CD4-positive, CD25-positive, alpha-beta regulatory T cell (primary cell): ENCODE results near the gene KCP. TPM values are rescaled to one million over a fixed set of nuclear protein-coding genes. Genes with fewer than 3 reads are reported as not detected.
"Not testable (repeated sequence)": the region's sequence is repeated elsewhere in the genome, so short reads cannot be mapped to it uniquely, and the experiment has no call there.

Source experiments
- ATAC-seq, 2 donors: fragments of 150-1000 bp; cut with Tn5 transposase; one replicate each; pipeline ENCODE4 v1.10.0; 2021; ENCODE audit warnings: low read depth in 2 of 2, moderate number of reproducible peaks in 2 of 2, moderate library complexity in 1 of 2
- DNase-seq, 3 donors: peaks; one replicate each; pipeline versions ENCODE4 v3.0.0 to v3.0.0-alpha.2; 2012 to 2022; ENCODE audit warnings: mixed read lengths in 1 of 3
- H3K27ac ChIP-seq: one replicate; pipeline ENCODE4 v1.7.0; 2013; ENCODE audit warnings: mild to moderate bottlenecking, low read length; ENCODE audit not compliant: insufficient read depth, poor library complexity, severe bottlenecking
- H3K27me3 ChIP-seq: one replicate; pipeline ENCODE4 v1.7.0; 2013; ENCODE audit warnings: low read length; ENCODE audit not compliant: control insufficient read depth, insufficient read depth
- H3K36me3 ChIP-seq: one replicate; pipeline ENCODE4 v1.7.0; 2013; ENCODE audit warnings: mild to moderate bottlenecking, low read length, moderate library complexity; ENCODE audit not compliant: control insufficient read depth, insufficient read depth
- H3K4me1 ChIP-seq: 2 replicates; pipeline ENCODE4 v1.7.0; 2013; ENCODE audit warnings: mild to moderate bottlenecking, low read length; ENCODE audit not compliant: insufficient read depth, control insufficient read depth, poor library complexity, severe bottlenecking
- H3K4me3 ChIP-seq: one replicate; pipeline ENCODE4 v1.7.0; 2013; ENCODE audit warnings: low read depth, mild to moderate bottlenecking, low read length, moderate library complexity
- H3K9me3 ChIP-seq, 2 experiments: 1 replicate in 1 of 2; 2 replicates in 1 of 2; pipeline ENCODE4 v1.7.0; 2013; ENCODE audit warnings: low read length in 2 of 2, mild to moderate bottlenecking in 1 of 2, moderate library complexity in 1 of 2; ENCODE audit not compliant: control insufficient read depth in 2 of 2
- H3K27ac Mint-ChIP-seq, 3 donors: one replicate each; pipeline ENCODE4 v1.8.0; 2020 to 2022; ENCODE audit warnings: mild to moderate bottlenecking in 3 of 3, mixed read lengths in 3 of 3, moderate library complexity in 2 of 3
- H3K27me3 Mint-ChIP-seq: one replicate; pipeline ENCODE4 v1.8.0; 2022; ENCODE audit warnings: mild to moderate bottlenecking, mixed read lengths
- H3K36me3 Mint-ChIP-seq: one replicate; pipeline ENCODE4 v1.8.0; 2020; ENCODE audit warnings: mixed read lengths
- H3K4me1 Mint-ChIP-seq, 4 donors: one replicate each; pipeline ENCODE4 v1.8.0; 2020 to 2022; ENCODE audit warnings: mixed read lengths in 4 of 4, mild to moderate bottlenecking in 1 of 4
- H3K4me3 Mint-ChIP-seq, 4 donors: one replicate each; pipeline ENCODE4 v1.8.0; 2020 to 2022; ENCODE audit warnings: mild to moderate bottlenecking in 4 of 4, mixed read lengths in 4 of 4, moderate library complexity in 3 of 4
- H3K9me3 Mint-ChIP-seq, 7 donors: one replicate each; pipeline ENCODE4 v1.8.0; 2020 to 2022; ENCODE audit warnings: mixed read lengths in 7 of 7, mild to moderate bottlenecking in 3 of 7, moderate library complexity in 2 of 7
- polyA plus RNA-seq, 4 donors: library from polyadenylated mRNA; unstranded; fragments of 300-500 nt; fragmentation: Illumina TruSeq; gene quantifications; one replicate each; pipeline ENCODE4 v1.2.3, GENCODE V29; 2021
- total RNA-seq: library from RNA; stranded (reverse); gene quantifications from one replicate; pipeline ENCODE4 v1.2.3, GENCODE V29; 2022

Gene KCP
- total and polyA plus RNA-seq, 5 donors from 2014 or later = 0.08 to 0.22 (median 0.08) TPM; not detected in 2

DNA sequence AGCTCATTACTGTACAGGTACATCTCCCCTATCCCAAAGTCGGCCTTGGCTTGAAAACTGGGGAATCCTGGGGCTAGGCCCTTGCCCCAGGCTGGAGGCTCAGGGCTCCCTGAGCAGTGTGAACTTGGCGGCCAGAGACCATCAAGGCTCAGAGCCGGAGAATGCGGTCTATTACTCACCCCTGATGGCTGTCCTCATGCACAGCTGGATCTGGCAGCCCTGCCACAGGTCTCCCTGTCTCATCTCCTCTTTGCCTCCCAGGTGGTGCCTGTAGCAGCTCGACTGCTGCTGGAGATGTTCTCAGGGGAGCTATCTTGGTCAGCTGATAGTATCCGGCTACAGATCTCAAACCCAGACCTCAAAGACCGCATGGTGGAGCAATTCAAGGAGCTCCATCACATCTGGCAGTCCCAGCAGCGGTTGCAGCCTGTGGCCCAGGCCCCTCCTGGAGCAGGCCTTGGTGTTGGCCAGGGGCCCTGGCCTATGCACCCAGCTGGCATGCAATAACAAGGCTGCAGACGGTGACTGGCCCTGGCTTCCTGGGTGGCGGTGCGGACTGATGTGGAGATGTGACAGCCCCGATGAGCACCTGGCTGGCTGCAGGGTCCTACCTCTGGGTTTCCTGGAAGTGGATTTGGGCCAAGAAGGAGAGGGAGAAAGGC lies 37.9 kb upstream of the KCP start:
- Mint-ChIP-seq H3K9me3 (no peaks in the 10 kb centered on the region), H3K27ac (peak overlapping the region in 1 of 3 donors; percentile 46), H3K4me1 (peaks cover 0 to 4% (median under 1%) of the 10 kb centered on the region in 4 donors), H3K27me3 (no peaks in the 10 kb centered on the region), H3K4me3 (no peak overlapping the region), H3K36me3 (peaks cover 18% of the 10 kb centered on the region)
- DNase-seq (no peak), ATAC-seq (no peak)
- H3K27me3 ChIP-seq = no peaks in the 10 kb centered on the region
- no peak overlapping the region for H3K27ac ChIP-seq
- H3K4me3 ChIP-seq = no peak overlapping the region
- no peaks in the 10 kb centered on the region for H3K9me3 ChIP-seq
- H3K4me1 ChIP-seq = no peaks in the 10 kb centered on the region
- H3K36me3 ChIP-seq = peaks cover 32% of the 10 kb centered on the region

DNA sequence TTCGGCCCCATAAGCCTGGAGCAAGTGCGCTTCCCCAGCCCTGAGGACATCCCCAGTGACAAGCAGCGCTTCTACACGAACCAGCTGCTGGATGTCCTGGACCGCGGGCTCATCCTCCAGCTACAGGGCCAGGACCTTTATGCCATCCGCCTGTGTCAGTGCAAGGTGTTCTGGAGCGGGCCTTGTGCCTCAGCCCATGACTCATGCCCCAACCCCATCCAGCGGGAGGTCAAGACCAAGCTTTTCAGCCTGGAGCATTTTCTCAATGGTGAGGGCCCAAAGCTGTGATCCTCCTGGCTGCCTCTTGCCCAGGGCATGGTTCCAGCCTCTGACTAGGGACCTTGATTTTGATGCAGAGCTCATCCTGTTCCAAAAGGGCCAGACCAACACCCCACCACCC lies 37.3 kb upstream of the KCP start:
- peaks cover 13% of the 10 kb centered on the region for H3K36me3 Mint-ChIP-seq
- H3K27me3 Mint-ChIP-seq = no peaks in the 10 kb centered on the region
- ATAC-seq = no peak
- no peaks in the 10 kb centered on the region for H3K9me3 Mint-ChIP-seq
- no peak overlapping the region for H3K4me3 Mint-ChIP-seq
- Histone ChIP-seq H3K36me3 (peaks cover 27% of the 10 kb centered on the region), H3K4me1 (no peaks in the 10 kb centered on the region), H3K9me3 (no peaks in the 10 kb centered on the region), H3K27ac (no peak overlapping the region), H3K4me3 (no peak overlapping the region), H3K27me3 (no peaks in the 10 kb centered on the region)
- no peak overlapping the region for H3K27ac Mint-ChIP-seq
- DNase-seq = no peak
- H3K4me1 Mint-ChIP-seq = peaks cover 0 to 4% (median under 1%) of the 10 kb centered on the region in 4 donors

DNA sequence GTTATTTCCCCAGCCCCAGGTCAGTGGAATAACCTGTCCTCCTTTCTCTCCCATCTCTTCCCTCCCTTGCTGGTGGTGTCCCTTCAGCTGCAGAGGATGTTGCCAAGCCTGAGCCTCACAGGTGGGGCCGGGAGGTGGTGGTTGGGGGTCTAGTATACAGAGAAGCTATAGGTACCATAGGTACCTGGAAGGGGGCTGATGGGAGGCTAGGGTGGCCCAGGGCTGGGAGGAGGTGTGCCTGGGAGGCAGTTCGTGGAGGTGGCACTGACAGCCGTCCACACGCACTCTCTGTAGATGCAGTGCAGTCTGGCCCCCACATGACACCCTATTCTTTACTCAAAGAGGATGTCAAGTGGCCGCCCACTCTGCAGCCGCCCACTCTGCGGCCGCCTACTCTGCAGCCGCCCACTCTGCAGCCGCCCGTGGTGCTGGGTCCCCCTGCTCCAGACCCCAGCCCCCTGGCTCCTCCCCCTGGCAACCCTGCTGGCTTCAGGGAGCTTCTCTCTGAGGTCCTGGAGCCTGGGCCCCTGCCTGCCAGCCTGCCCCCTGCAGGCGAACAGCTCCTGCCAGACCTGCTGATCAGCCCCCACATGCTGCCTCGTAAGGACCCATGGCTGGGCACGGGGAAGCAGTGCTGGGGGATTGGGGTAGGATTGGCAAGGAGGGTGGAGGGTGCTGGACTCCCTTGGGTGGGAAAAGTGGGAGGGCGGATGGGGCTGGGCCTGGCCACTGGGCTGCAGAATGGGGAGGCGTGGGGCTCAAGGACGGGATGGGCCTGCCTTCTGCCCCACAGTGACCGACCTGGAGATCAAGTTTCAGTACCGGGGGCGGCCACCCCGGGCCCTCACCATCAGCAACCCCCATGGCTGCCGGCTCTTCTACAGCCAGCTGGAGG lies 36.7 kb upstream of the KCP start:
- no peaks in the 10 kb centered on the region for H3K4me1 ChIP-seq
- H3K4me3 Mint-ChIP-seq = no peak overlapping the region
- H3K4me3 ChIP-seq = no peak overlapping the region
- H3K27me3 Mint-ChIP-seq = no peaks in the 10 kb centered on the region
- DNase-seq (peak in 1 of 3 donors; percentile 21), ATAC-seq (no peak)
- no peak overlapping the region for H3K27ac ChIP-seq
- H3K27ac Mint-ChIP-seq = no peak overlapping the region
- H3K36me3 ChIP-seq = peaks cover 23% of the 10 kb centered on the region
- no peaks in the 10 kb centered on the region for H3K27me3 ChIP-seq
- peaks cover 0 to 4% (median 2%) of the 10 kb centered on the region in 4 donors for H3K4me1 Mint-ChIP-seq
- no peaks in the 10 kb centered on the region for H3K9me3 Mint-ChIP-seq
- no peaks in the 10 kb centered on the region for H3K9me3 ChIP-seq
- H3K36me3 Mint-ChIP-seq = peaks cover 9% of the 10 kb centered on the region

DNA sequence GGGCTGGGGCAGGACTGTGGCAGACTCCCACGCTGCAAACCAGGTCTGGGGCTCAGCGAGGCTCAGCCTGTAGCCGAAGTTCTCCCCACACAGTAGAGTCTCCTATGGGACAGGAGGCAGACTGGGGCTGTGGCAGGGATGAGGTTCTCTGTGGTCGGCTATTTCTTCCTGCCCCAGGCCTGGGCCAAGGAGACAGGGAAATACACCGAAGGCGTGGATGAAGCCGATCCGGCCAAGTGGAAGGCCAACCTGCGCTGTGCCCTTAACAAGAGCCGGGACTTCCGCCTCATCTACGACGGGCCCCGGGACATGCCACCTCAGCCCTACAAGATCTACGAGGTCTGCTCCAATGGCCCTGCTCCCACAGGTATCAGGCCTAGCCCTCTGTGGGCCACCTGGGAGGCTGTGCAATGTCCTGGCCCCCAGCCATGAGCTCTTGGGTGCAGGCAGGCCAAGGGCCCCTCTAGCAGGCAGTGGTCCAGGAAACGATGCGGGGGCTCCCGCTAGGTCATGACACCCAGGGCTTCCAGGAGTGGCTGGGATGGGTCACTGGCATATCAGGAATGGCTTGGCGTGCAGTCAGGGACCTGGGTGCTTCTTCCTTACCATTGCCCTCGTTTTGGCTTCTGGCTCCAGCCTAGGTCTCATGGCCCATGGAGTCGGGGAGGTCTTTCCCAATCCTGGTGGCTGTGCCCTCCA lies 35.3 kb upstream of the KCP start:
- peaks cover 7% of the 10 kb centered on the region for H3K4me1 ChIP-seq
- H3K4me3 Mint-ChIP-seq = no peak overlapping the region
- no peaks in the 10 kb centered on the region for H3K9me3 Mint-ChIP-seq
- DNase-seq (no peak), ATAC-seq (no peak)
- no peak overlapping the region for H3K27ac ChIP-seq
- H3K36me3 Mint-ChIP-seq = peaks cover 1% of the 10 kb centered on the region
- H3K9me3 ChIP-seq = no peaks in the 10 kb centered on the region
- no peak overlapping the region for H3K4me3 ChIP-seq
- H3K36me3 ChIP-seq = peaks cover 17% of the 10 kb centered on the region
- H3K27me3 Mint-ChIP-seq = no peaks in the 10 kb centered on the region
- no peak overlapping the region for H3K27ac Mint-ChIP-seq
- peaks cover 8 to 10% (median 9%) of the 10 kb centered on the region in 4 donors for H3K4me1 Mint-ChIP-seq
- no peaks in the 10 kb centered on the region for H3K27me3 ChIP-seq

DNA sequence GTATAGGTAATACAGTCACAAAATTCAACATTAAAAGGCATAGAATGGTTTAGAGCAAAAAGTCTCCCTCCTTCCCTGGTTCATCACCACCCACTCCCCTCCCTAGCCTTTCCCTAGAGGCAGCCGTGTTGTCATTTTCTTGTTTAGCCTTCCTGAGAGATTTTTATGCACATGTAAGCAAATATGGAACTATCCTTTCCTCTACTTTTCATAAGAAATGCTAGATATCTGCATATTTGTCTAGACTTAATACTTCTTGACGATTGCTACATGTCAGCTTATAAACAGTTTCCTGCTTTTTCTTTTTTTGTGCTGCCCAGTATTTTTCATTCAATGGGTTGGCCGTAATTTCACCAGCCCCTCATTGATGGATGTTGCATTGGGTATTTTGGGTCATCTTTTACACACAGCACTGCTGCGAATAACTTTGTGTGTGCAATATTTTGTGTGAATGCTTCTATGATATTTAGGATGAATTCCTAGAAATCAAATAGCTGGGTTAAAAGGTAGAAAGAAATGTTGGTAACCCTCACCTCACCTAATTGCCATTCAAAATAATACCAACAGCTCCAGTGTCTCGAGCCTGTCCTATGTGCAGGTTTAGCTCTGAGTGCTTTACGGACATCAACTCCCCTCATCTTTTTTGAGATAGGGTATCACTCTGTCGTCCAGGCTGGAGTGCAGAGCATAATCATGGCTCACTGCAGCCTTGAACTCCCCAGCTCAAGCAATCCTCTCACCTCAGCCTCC lies 34.2 kb upstream of the KCP start:
- Mint-ChIP-seq H3K4me1 (peaks cover 9 to 21% (median 11%) of the 10 kb centered on the region in 4 donors), H3K36me3 (no peaks in the 10 kb centered on the region), H3K4me3 (peak overlapping the region in 1 of 4 donors; percentile 2), H3K9me3 (no peaks in the 10 kb centered on the region), H3K27me3 (no peaks in the 10 kb centered on the region), H3K27ac (no peak overlapping the region)
- ATAC-seq = no peak
- H3K9me3 ChIP-seq = no peaks in the 10 kb centered on the region
- H3K4me3 ChIP-seq = no peak overlapping the region
- peaks cover 18% of the 10 kb centered on the region for H3K4me1 ChIP-seq
- no peak for DNase-seq
- H3K27ac ChIP-seq = no peak overlapping the region
- H3K36me3 ChIP-seq = peaks cover 17% of the 10 kb centered on the region
- no peaks in the 10 kb centered on the region for H3K27me3 ChIP-seq

DNA sequence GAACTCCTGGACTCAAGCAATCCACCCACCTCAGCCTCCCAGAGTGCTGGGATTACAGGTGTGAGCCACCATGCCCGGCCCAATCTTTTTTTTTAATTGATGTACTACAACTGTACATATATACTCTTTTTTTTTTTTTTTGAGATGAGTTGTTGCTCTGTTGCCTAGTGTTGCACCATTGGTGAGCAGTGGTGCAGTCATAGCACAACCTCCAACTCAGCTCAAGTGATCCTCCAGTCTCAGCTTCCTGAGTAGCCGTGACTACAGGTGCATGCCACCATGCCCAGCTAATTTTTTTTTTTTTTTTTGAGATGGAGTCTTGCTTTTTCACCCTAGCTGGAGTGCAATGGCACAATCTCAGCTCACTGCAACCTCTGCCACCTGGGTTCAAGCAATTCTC lies 32.7 kb upstream of the KCP start:
- peaks cover 9 to 32% (median 17%) of the 10 kb centered on the region in 4 donors for H3K4me1 Mint-ChIP-seq
- H3K4me3 Mint-ChIP-seq, H3K36me3 Mint-ChIP-seq, ATAC-seq, H3K9me3 ChIP-seq, H3K27me3 ChIP-seq, H3K4me3 ChIP-seq, H3K27ac Mint-ChIP-seq, H3K9me3 Mint-ChIP-seq, H3K27ac ChIP-seq, H3K27me3 Mint-ChIP-seq, H3K36me3 ChIP-seq: not testable (repeated sequence)
- peak in 1 of 3 donors; percentile 17 for DNase-seq
- H3K4me1 ChIP-seq = peaks cover 30% of the 10 kb centered on the region

DNA sequence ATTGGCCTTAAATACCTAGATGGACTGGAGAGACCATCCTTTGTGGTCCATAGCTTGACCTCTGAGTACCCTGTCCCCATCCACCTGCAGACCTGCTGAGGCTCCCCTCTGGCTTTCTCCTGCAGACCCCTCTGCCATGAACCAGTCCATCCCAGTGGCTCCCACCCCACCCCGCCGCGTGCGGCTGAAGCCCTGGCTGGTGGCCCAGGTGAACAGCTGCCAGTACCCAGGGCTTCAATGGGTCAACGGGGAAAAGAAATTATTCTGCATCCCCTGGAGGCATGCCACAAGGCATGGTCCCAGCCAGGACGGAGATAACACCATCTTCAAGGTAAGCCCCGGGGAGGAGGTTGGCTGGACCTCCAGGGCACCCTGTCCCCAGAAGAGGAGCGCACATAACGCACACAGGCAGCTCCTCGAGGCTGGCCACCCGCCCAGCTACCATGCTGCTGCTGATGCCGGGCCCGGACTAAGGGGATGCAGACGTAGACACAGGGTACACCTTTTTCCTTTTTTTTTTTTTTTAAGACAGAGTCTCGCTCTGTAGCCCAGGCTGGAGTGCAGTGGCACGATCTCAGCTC lies 31.5 kb upstream of the KCP start:
- no peak overlapping the region for H3K27ac Mint-ChIP-seq
- ATAC-seq = no peak
- H3K4me1 Mint-ChIP-seq = peaks cover 10 to 38% (median 20%) of the 10 kb centered on the region in 4 donors

More for the DNA sequence above, 31.5 kb upstream of the KCP start:
- peaks cover 36% of the 10 kb centered on the region for H3K4me1 ChIP-seq
- H3K27me3 Mint-ChIP-seq = peaks cover 4% of the 10 kb centered on the region
- no peak overlapping the region for H3K4me3 ChIP-seq
- no peak for DNase-seq
- no peaks in the 10 kb centered on the region for H3K9me3 Mint-ChIP-seq
- peaks cover 6% of the 10 kb centered on the region for H3K36me3 ChIP-seq
- no peaks in the 10 kb centered on the region for H3K9me3 ChIP-seq
- H3K27ac ChIP-seq = no peak overlapping the region
- H3K27me3 ChIP-seq = no peaks in the 10 kb centered on the region
- H3K4me3 Mint-ChIP-seq = peak overlapping the region in 1 of 4 donors; percentile 40
- no peaks in the 10 kb centered on the region for H3K36me3 Mint-ChIP-seq
